HL-60 (cell line): Measurements from ENCODE around the gene CRY1.

Experiments used
- CTCF ChIP-seq: IDR thresholded peaks from one replicate; pipeline ENCODE4 v1.5.1; 2011; ENCODE audit warnings: low read length, control low read depth, inconsistent platforms; ENCODE audit not compliant: insufficient read depth
- TF ChIP-seq, protein P1 (sequence below): IDR thresholded peaks from 2 replicates; pipeline ENCODE4 v1.6.1; 2012; ENCODE audit warnings: low read depth; ENCODE audit not compliant: insufficient replicate concordance

DNA sequence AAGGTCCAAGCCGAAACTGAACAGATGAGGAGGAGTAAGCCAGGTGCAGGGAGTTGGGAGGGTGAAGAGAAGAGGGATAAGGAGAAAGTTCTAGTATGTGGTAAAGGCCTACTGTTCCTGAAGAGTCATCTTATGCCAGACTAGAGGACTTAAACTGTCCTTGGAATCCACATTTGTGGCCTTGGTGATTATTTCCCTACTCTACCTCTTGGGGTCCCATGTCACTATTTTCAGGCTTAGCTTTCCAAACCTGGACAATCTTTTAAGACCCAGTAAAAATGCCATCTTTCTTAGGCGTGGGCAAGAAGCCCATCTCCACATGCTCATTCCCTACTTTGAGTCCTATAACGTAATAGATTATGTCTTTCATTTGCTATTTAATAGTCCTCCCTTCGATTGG is 40.1 kb upstream of the CRY1 start:
- TF ChIP-seq CTCF: no peak
- TF ChIP-seq, protein P1, sequence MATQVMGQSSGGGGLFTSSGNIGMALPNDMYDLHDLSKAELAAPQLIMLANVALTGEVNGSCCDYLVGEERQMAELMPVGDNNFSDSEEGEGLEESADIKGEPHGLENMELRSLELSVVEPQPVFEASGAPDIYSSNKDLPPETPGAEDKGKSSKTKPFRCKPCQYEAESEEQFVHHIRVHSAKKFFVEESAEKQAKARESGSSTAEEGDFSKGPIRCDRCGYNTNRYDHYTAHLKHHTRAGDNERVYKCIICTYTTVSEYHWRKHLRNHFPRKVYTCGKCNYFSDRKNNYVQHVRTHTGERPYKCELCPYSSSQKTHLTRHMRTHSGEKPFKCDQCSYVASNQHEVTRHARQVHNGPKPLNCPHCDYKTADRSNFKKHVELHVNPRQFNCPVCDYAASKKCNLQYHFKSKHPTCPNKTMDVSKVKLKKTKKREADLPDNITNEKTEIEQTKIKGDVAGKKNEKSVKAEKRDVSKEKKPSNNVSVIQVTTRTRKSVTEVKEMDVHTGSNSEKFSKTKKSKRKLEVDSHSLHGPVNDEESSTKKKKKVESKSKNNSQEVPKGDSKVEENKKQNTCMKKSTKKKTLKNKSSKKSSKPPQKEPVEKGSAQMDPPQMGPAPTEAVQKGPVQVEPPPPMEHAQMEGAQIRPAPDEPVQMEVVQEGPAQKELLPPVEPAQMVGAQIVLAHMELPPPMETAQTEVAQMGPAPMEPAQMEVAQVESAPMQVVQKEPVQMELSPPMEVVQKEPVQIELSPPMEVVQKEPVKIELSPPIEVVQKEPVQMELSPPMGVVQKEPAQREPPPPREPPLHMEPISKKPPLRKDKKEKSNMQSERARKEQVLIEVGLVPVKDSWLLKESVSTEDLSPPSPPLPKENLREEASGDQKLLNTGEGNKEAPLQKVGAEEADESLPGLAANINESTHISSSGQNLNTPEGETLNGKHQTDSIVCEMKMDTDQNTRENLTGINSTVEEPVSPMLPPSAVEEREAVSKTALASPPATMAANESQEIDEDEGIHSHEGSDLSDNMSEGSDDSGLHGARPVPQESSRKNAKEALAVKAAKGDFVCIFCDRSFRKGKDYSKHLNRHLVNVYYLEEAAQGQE: no peak
